Activated CD4-positive, CD25-positive, alpha-beta regulatory T cell (primary cell): ENCODE results near the gene FABP3.

Experiments used
- DNase-seq, 4 experiments: peaks; one replicate each; lab custom pipeline; 2025; lab: John Stamatoyannopoulos, UW

Gene FABP3

DNA sequence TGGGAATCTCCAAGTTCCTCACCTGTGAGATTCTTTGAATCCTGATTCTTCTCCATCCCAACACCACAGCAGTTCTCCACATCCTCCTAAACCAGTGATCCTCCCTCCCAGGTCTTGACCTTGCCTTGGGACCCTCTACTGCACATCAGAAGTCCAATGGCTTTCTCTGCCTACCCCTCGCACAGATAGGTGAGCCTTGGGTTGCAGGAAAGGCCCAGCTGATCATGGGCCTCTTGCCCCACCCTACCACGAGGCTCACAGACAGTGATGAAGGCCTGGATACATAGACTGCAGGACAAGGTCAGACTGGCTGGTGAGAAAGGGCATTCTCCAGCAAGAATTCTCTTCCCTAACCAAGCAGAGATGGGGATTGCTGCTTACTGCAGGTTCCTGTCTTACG is 825 bp downstream of the FABP3 start:
- DNase-seq, result no peak

DNA sequence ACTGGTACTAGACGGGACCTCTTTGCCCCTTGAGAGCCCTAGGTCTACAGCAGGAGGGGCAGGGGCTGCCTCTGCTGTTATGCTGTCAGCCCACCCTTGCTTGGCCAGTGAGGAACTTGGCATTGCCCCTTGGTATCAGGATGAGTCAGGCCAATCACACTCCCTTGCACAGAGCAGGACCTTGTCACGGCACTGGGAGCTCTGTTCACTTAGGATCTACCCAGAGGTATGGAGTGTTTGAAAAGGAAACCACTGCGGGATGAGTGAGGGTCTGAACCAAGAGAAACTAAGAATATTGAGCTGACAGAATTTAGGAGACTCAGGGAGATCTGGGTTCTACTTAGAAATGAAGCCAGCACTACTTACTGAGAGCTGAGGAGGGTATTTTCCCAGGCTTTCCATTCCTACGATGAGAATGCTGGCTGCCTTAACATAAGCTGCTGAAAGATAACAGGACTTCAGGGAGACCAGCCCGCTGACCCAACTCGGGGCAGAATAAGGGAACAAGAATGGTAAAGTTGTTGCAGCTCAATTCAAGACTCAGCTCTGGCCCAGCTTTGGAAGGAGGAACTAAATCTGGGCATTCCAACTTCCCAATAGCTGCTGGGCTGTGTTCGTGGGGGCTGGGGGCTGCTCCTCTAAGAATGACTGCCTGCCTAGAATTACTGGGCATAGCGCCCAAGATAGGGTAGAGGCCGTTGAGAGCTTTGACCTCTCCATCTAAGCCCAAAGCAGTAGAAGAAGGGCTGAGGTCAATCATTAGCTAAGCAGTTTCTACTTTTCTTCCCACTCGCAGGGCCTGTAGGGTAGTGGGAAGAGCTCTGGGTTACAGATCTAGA is 1.5 kb downstream of the FABP3 start:
- no peak for DNase-seq

DNA sequence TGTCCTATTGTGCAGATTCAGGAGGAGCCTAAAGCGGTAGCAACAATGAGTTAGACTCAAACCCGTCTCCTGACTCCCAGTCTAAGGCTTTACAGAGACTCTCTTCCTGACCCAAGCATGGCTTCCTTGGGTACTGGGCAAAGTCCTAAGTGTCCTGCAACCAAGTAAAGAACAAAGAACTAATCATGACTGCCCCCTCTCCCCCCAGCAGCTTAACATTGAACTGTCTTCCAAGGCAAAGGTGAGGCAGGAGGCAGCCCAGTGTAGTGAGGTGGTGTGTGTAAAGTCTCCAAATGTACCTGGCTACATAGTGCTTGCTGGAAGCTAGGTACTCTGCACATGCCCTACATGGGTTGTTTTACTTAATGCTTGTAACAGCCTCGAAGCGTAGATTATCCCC is 2.3 kb downstream of the FABP3 start:
- no peak for DNase-seq

DNA sequence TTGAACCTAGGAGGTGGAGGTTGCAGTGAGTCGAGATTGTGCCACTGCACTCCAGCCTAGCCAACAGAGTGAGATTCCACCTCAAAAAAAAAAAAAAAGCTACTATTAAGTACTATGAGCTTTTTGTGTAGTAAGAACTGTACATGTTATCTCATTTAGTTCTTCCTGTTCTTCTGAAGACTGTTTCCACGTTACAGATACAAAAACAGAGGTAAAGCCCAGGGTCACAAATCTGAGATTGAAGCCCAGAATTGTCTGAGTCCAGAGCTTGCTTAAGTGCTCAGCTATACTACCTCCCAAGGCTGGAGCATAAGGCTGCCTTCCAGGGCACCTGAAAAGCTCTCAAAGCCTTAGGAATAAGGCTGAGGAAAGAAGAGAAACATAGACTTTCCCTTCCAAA is 2.9 kb downstream of the FABP3 start:
- DNase-seq, result no peak

DNA sequence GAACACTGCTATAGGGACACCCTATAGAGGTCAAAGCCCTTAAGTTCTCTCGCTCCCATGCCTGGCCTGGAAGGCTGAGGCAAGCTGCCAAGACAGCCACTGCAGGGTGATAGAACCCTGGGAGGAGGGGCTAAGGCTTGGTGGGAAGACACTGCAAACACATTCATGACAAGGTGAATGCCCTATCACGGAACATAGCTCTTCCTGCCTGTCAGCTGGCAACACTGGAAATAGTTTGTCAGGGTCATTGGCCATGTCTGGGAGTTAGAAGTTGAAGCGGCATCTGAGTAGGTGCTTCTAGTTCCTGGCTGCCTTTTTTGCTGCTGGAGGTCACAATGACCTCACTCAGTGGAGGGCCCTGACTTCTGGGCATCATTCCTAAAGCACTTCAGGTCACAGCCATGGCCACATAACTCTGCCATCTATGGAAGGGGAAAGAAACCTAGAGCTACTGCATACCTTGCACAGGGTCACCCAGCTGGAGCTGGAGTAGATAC is 4.2 kb downstream of the FABP3 start:
- DNase-seq, result no peak

DNA sequence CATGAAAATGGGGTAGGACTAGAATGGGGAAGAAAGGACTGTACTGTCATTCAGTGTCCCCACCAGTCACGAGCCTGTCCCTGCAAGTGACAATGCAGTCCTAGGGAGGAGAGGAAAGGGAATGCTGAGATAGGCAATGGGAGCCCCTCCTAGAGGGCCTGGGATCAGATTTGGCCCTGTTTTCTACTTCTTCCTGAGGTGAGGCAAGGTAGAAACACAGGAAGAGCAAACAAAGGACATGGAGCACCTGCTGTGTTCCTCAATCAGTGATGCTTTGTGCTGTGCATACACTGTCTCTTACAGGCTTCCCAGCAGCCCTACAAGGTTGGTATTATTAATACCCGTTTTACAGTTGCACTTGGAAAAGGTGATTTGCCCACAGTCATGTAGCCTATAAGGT is 6.1 kb downstream of the FABP3 start:
- no peak for DNase-seq

DNA sequence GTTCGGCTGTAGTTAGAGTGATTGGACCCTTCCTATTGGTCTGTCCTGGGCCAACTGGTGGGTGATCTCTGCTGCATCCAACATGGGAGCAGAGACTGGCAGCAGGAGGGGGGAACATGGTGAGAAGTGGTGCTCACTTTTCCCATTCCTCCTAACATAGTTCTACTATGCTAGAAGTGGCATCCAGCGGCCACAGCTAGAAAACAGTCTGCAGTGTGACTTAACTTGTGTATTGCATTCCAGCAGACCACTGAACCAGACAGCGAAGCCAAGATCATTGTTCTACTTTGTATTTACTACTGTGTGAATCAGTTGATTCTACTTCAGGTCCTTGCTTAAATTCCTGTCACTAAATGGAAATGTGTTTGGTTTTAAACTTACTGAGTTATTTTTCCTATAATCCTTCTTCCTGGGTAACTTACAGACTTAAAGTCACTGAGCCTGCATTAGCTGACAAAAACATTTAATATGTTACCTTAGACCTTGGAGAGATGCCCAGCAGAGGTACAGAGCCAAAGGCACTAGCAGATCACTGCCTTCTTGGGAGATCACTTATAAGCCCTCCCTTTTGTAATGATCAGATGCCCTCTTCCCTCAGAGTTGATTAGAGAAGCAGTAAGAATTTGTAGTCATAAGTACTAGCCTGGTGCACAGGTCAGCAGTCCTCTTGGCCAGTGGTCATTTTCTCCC is 8.2 kb downstream of the FABP3 start:
- no peak for DNase-seq

DNA sequence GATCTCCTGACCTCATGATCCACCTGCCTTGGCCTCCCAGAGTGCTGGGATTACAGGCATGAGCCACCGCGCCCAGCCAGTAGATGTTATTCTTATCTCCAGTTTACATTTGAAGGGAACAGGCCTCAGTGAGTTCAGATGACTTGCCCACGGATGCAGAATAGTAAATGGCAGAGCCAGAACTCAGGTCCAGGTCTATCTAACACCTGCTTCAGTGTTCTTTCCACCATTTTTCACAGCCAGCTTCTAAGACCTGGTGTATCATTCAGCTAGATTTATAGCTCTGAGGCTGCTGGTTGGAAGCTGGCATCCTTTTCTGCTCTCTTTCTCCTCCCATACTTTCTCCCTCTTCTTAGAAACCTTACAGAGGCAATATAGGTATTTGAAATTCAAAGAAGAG is 10.8 kb downstream of the FABP3 start:
- DNase-seq, result no peak

DNA sequence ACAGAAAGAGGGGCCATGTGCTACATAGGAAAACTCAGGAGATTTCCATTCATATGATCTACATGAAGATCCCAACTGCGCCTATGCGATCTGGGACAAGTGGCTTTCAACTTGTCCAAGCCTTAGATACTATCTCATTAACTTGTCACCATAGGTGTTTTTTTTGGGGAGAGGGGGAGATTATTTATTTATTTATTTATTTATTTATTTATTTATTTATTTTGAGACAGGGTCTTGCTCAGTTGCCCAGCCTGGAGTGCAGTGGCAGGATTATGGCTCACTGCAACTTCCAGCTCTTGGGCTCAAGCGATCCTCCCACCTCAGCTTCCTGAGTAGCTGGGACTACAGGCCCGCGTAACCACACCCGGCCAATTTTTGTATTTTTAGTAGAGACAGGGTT is 11.3 kb downstream of the FABP3 start:
- DNase-seq, result no peak

DNA sequence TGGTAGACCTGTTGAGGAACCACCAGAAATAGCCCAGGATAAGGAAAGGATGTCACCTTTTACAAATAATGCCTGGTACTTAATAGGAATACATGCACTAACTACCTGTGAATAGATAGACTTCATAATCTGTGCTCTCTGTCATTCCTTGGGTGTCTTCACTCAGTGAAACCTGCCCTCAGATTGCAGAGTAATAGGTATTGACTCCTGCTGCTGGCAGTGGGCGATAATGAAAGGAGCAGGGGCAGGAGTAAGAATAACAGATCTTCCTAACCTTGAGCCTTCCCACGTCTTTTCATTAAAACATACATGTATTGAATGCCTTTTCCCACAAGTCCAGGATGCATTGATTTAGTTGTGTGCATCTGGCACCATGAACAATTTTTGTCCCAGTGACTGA is 16.4 kb downstream of the FABP3 start:
- no peak for DNase-seq

DNA sequence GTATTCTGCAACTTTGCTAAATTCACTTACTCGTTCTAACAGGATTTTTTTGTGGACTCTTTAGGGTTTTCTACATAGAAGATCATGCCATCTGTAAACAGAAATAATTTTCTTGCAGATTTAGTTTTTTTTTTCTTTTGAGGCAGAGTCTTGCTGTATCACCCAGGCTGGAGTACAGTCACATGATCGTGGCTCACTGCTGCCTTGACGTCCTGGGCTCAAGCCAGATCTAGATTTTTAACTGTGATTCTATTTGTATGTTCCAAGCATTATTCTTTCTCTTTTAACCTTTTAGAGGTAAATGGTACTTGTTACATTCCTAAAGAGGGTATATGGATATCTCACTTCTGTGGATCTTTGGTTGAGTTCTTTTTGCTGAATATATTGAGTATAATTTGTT is 18.6 kb downstream of the FABP3 start:
- no peak for DNase-seq

DNA sequence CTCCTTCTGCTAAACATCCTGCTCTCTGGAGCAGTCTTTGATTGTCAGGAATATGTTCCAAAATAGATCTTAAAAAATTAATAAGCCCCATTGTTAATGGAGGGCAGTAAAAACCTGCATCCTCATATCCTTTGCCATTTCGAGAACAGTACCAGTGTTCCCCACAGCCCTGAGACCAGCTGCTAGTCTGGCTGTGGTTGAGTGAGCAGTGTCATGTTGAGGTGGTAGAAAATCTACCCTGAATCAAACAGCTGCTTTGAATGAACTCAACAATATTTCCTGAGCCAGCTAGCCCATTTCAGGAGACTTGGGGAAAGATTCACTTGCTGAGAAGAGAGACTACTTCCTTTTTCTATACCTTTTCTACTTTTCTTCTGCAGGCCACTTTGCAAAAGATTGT is 24.4 kb downstream of the FABP3 start:
- DNase-seq, result no peak

DNA sequence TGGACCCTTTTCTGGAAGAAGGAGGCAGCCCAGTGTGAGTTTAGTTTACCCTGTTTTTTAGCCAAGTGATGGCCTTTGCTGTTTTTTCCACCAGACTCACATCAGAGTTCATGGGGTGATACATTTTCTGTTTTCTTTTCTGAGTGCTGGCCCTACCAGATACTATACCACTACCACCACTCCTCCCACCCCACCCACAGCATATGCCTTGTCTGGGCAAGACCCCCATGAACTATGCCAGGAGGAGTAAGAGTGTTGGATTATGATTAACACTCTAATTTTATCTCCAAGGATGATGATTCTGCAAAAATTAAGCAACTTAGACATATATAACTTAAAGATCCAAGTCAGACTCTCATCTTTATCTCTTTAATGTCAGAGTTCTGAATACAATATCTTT is 26.1 kb downstream of the FABP3 start:
- DNase-seq, result no peak

DNA sequence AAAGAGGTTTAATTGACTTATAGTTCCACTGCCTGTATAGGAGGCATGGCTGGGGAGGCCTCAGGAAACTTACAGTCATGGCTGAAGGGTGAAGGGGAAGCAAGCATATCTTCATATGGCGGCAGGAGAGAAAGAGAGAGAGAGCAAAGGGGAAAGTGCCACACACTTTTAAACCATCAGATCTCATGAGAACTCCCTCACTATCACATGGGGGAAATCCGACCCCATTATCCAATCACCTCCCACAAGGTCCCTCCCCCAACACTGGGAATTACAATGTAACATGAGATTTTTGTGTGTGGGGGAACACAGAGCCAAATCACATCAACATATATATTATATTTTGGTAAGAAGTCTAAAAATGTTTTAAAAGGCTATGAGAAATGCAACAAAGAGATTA is 27.2 kb downstream of the FABP3 start:
- no peak for DNase-seq

DNA sequence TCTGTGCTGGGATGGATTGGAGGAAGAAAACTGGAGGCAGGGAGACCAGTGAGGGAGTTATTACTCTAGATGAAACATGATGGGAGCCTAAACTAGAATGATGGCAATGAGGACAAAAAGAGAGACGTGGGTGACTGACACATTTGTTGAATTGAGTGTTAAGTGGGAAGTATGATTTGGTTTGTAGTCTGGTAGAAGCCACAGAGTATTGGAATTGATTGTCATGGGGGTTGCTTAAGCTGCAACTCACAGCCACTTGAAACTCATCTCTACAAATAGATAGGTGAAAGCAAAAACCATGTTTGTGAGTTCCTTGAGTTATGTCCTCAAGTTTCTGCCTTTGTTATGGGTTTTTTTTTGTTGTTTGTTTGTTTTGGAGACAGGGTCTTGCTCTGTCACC is 28.4 kb downstream of the FABP3 start:
- DNase-seq, result no peak

DNA sequence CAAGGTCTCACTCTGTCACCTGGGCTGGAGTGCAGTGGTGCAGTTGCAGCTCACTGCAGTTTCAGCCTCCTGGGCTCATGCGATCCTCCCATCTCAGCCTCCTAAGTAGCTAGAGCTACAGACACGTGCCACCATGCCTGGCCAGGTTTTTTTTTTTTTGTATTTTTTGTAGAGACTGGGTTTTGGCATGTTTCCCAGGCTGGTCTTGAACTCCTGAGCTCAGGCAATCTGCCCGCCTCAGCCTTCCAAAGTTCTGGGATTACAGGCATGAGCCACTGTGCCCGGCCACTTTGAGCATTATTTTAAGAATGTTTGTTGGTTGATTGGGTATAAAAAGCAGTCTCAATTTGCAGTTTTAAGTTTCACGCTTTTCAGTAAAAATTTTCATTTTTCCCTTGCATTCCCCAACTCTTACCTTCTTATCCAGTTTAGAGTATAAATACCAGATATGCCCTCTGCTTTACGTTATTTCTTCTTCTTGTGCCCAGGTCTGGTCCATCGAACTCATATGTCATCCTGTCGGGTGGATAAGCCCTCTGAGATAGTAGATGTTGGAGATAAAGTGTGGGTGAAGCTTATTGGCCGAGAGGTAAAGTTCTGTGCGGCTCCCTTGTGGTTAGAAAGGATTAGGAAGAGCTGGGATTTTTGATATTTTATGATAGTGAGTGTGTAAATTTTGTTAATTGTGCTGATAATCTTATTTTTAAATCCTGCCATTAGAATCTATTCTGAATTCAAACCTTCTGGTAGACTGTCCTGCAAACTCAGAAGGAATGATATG is 36.0 kb downstream of the FABP3 start:
- DNase-seq, result no peak

DNA sequence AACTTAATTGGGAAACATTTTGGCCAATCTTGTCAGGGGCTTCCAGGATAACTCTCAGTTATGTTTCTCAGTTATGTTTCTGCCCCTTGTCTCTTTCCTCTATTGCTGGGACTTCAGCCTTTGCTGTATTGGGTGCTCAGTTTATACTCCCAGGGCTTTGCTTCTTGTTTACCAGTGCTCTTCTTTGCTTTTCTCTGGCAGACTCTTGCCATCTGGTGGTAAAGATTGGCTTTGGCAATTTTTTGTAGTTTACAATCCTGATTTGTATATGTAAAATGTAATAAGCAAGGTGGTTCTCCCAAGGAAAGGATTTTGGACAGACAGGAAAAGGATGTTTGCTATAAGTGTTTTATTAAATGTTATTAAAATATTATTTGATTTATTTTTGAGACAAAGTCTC is 37.9 kb downstream of the FABP3 start:
- no peak for DNase-seq

DNA sequence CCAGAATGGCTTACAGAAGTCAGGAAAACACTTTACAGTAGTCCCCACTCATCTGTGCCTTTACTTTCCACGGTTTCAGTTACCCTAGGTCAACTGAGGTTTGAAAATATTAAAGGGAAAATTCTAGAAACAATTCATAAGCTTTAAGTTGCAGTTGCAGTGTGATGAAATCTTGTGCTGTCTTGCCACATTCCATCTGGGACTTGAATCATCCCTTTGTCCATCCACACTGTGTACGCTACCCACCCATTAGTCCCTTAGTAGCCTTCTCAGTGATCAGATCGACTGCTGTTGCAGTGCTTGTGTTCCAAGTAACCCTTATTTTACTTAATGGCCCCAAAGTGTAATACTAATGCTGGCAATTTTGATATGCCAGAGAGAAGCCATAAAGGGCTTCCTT is 45.5 kb downstream of the FABP3 start:
- DNase-seq, result no peak

DNA sequence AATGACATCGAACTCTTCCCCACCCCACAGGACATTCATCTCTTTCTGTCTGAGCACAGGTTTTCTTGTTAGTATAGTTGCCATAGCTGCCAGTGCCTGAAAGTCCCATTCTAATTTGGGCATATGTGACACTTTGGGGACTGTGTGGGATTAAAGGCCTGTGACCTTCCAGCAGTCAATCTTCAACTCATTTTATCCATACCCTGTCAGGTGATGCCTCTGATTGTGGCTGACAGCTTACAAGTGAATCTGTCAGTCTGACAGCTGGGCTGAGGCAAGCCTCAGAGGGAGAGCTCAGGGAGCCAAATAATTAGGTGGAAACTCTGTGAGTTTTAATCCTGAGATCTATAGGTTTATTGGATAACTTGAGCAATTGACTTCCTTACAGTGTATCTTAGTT is 46.4 kb downstream of the FABP3 start:
- no peak for DNase-seq

DNA sequence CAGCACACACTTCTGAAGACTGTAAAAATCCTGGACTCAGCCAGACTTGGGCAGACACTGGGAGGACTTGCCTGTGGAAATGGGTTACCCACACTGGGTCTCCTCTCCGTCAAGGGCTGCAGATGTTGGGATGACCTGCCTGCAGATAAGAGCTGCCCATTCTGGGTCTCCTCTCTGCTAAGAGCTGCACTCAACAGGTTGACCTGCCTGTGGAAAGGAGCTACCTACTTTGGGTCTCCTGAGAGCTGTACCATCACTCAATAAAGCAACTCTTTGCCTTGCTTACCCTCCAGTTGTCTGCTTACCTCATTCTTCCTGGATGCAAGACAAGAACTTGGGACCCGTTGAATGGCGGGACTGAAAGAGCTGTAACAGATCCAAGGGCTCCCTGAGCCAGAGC is 47.9 kb downstream of the FABP3 start:
- DNase-seq, result no peak

DNA sequence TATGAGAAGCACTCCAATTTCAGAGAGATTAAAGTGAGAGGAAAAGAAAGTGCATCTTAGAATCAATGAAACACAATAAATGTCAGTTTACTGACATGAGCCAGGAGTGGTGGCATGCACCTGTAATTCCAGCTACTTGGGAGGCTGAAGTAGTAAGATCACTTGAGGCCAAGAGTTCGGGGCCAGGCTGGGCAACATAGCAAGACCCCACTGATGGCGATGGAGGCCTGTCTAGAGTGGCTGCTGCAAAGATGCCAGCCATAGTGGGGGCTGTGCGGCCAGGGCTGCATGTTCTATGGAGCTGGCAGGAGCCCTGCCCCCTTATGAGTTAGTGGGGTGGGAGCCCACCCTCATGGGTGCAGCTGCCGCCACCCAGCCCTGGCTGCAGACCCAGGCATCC is 48.8 kb downstream of the FABP3 start:
- no peak for DNase-seq

DNA sequence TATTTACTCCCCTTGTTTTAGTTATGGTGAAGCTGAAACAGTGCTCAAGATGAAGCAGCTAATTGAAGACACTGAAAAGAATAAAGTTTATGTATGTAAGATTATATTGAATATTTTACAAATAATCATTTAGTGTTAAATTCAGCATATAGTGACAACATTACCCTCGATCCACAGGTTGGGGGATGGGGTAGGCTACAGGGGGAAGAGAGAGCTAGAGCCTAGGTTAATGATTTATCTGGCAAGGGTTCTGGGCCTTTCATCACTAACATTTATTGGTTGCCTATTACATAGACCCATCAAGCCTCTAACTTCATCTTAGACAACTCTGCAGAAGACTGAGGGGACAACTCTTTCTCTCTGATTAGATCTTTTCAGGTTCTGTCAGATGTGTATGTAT is 54.7 kb downstream of the FABP3 start:
- DNase-seq, result no peak

DNA sequence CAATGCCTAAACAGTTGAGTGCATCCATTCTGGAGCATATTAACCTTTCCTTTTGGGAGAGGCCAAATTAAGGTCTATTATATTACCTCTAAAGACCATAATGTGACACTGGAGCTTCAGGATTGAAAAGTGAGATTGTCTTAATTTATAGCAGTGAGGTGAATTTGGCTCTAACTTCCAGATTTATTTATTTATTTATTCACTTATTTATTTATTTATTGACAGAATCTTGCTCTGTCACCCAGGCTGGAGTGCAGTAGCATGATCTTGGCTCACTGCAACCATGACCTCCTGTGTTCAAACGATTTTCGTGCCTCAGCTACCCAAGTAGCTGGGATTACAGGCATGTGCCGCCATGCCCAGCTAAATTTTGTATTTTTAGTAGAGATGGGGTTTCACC is 57.0 kb downstream of the FABP3 start:
- DNase-seq, result no peak
